Endothelial cell of umbilical vein (primary cell): Measurements from ENCODE around the gene RASSF5. TPM values are rescaled to one million over a fixed set of nuclear protein-coding genes. Genes with fewer than 3 reads are reported as not detected.
A peak's percentile ranks its signal among the peaks of the same experiment; 100 is the strongest.

Experiments used
- BruUV-seq: library from RNA; stranded (reverse); fragments of 400-500 nt; replicated peaks from 2 replicates; lab custom pipeline; 2021; lab: Mats Ljungman, UMichigan
- CTCF ChIA-PET: fragments of 300-600, 350-600 bp; sonication (Branson Sonifier 250); formaldehyde crosslinking; loops from one replicate; lab custom pipeline; 2021; ENCODE audit warnings: antibody characterized with exemption, inconsistent platforms; lab: Charles Lee
- POLR2A ChIA-PET: fragments of 300-600, 350-600 bp; sonication (Branson Sonifier 250); formaldehyde crosslinking; loops from one replicate; lab custom pipeline; 2021; ENCODE audit warnings: antibody characterized with exemption, inconsistent platforms; lab: Charles Lee
- DNase-seq: peaks from one replicate; pipeline ENCODE4 v3.0.0-alpha.2; 2011; ENCODE audit warnings: low read depth, low spot score
- FAIRE-seq: peaks from 2 replicates; lab custom pipeline; 2011; peaks lifted over from hg19 to GRCh38; lab: Jason Lieb, UNC
- H2AFZ ChIP-seq: 2 replicates; pipeline ENCODE4 v1.6.0; 2012; ENCODE audit warnings: low read depth, low read length, control low read depth, inconsistent platforms
- H3K27ac ChIP-seq: 2 replicates; pipeline ENCODE4 v1.5.1; 2011; ENCODE audit warnings: low read depth, mild to moderate bottlenecking, control low read depth, low read length, moderate library complexity; ENCODE audit not compliant: insufficient read depth
- H3K27me3 ChIP-seq, 2 experiments: 2 replicates each; pipeline versions ENCODE4 v1.6.0 to v1.6.1; 2011; ENCODE audit warnings: low read length in 2 of 2, mixed read lengths in 1 of 2; ENCODE audit not compliant: control insufficient read depth in 2 of 2, insufficient read depth in 2 of 2
- H3K36me3 ChIP-seq, 2 experiments: 2 replicates in 1 of 2; 3 replicates in 1 of 2; pipeline ENCODE4 v1.5.1; 2011; ENCODE audit warnings: low read length in 2 of 2, mild to moderate bottlenecking in 1 of 2, moderate library complexity in 1 of 2; ENCODE audit not compliant: control insufficient read depth in 2 of 2, insufficient read depth in 2 of 2; ENCODE audit errors: extremely low read depth in 1 of 2
- H3K4me1 ChIP-seq: 3 replicates; pipeline ENCODE4 v1.5.1; 2011; ENCODE audit warnings: mild to moderate bottlenecking, low read length; ENCODE audit not compliant: control insufficient read depth, insufficient read depth; ENCODE audit errors: extremely low read depth
- H3K4me2 ChIP-seq: 2 replicates; pipeline ENCODE4 v1.6.1; 2011; ENCODE audit warnings: low read length, control low read depth, mixed read lengths; ENCODE audit not compliant: insufficient read depth
- H3K4me3 ChIP-seq, 3 experiments: fragments of 200-600 bp in 1 of 3; sonication (generic), shearing (Covaris generic) in 1 of 3; replicated peaks in 1 of 3; 2 replicates each; pipeline ENCODE4 v1.5.1; 2011 to 2016; ENCODE audit warnings: control low read depth in 3 of 3, low read length in 3 of 3, mild to moderate bottlenecking in 2 of 3, inconsistent platforms in 1 of 3, low read depth in 1 of 3, moderate library complexity in 1 of 3; ENCODE audit not compliant: insufficient read depth in 1 of 3
- H3K79me2 ChIP-seq: 2 replicates; pipeline ENCODE4 v1.6.0; 2012; ENCODE audit warnings: low read length, inconsistent platforms; ENCODE audit not compliant: control insufficient read depth, insufficient read depth
- H3K9ac ChIP-seq: replicated peaks from 2 replicates; pipeline ENCODE3; 2011; ENCODE audit warnings: low read length, control low read depth; ENCODE audit not compliant: insufficient read depth; ENCODE audit errors: extremely low read depth
- H3K9me1 ChIP-seq: replicated peaks from 3 replicates; pipeline ENCODE4 v1.6.0; 2011; ENCODE audit warnings: mild to moderate bottlenecking, low read length; ENCODE audit not compliant: control insufficient read depth, insufficient read depth; ENCODE audit errors: extremely low read depth
- H3K9me3 ChIP-seq: replicated peaks from 2 replicates; pipeline ENCODE4 v1.5.1; 2012; ENCODE audit warnings: low read length, inconsistent platforms; ENCODE audit not compliant: control insufficient read depth, insufficient read depth
- H4K20me1 ChIP-seq: replicated peaks from 2 replicates; pipeline ENCODE3; 2011; ENCODE audit warnings: mild to moderate bottlenecking, low read length; ENCODE audit not compliant: control insufficient read depth, insufficient read depth; ENCODE audit errors: extremely low read depth
- CTCF ChIP-seq, 2 donors: IDR thresholded peaks; 1 replicate in 1 of 2; 2 replicates in 1 of 2; pipeline ENCODE4 v1.5.1; 2011; ENCODE audit warnings: low read length in 2 of 2, mild to moderate bottlenecking in 2 of 2, moderate library complexity in 2 of 2, control low read depth in 1 of 2, inconsistent platforms in 1 of 2, low read depth in 1 of 2; ENCODE audit not compliant: insufficient read depth in 1 of 2; ENCODE audit errors: extremely low read depth in 1 of 2
- EZH2 ChIP-seq: IDR thresholded peaks from 2 replicates; pipeline ENCODE4 v1.6.1; 2012; ENCODE audit warnings: borderline replicate concordance, low read depth, mild to moderate bottlenecking, moderate library complexity, low read length, inconsistent platforms; ENCODE audit not compliant: severe bottlenecking
- FOS ChIP-seq: IDR thresholded peaks from 2 replicates; pipeline ENCODE4 v1.6.1; 2011; ENCODE audit warnings: mild to moderate bottlenecking, low read length, moderate library complexity, borderline replicate concordance; ENCODE audit not compliant: insufficient read depth
- GATA2 ChIP-seq: IDR thresholded peaks from 2 replicates; pipeline ENCODE4 v1.7.0; 2011; ENCODE audit warnings: low read depth, mild to moderate bottlenecking, moderate library complexity, mixed read lengths, low read length; ENCODE audit not compliant: insufficient read length, insufficient read depth
- JUN ChIP-seq: IDR thresholded peaks from 2 replicates; pipeline ENCODE4 v1.6.1; 2011; ENCODE audit warnings: borderline replicate concordance, low read depth; ENCODE audit not compliant: insufficient read length, insufficient read depth
- MYC ChIP-seq: IDR thresholded peaks from one replicate; pipeline ENCODE4 v1.6.1; 2011; ENCODE audit warnings: mild to moderate bottlenecking, low read depth, low read length
- POLR2A ChIP-seq: IDR thresholded peaks from 2 replicates; pipeline ENCODE4 v1.6.1; 2012; ENCODE audit warnings: low read depth, mild to moderate bottlenecking, control low read depth, low read length
- POLR2AphosphoS5 ChIP-seq: IDR thresholded peaks from 2 replicates; pipeline ENCODE4 v1.6.1; 2012; ENCODE audit warnings: low read depth, mild to moderate bottlenecking, control low read depth, low read length, moderate library complexity; ENCODE audit not compliant: insufficient read depth
- dilution Hi-C: fragments of 300-500 bp; cut with MboI; formaldehyde crosslinking; loops from one replicate; pipeline ENCODE4 v1.15.0; 2019; ENCODE audit warnings: low sequenced_read_pairs; ENCODE audit not compliant: extremely low pct_ligation_motif_present
- intact Hi-C: fragments of 100-400 bp; cut with micrococcal nuclease; formaldehyde crosslinking; loops from one replicate; pipeline ENCODE4 v1.10.0; 2022
- polyA plus RNA-seq, 4 experiments: library from polyadenylated mRNA; depleted of rRNA in 3 of 4; stranded (reverse) in 3 of 4; unstranded in 1 of 4; fragments of >200 nt; gene quantifications; 2 replicates each; pipeline versions ENCODE4 v1.2.1 to v1.2.3, GENCODE V29; 2011 to 2012; ENCODE audit warnings: missing spikeins in 1 of 4
- total RNA-seq: library from RNA; stranded (reverse); gene quantifications from 2 replicates; pipeline ENCODE4 v1.2.3, GENCODE V29; 2021
- TF ChIP-seq, protein P1 (sequence below): IDR thresholded peaks from 2 replicates; pipeline ENCODE4 v1.6.1; 2011; ENCODE audit not compliant: insufficient read depth, insufficient read length

The RASSF5 gene
- total and polyA plus RNA-seq, 2 donors (not counting 3 experiments of a cell fraction or from before 2014, with no cell fraction given), result 0.23 to 0.60 TPM

GRCh38 chr1:206469933-206470691, 37.2 kb upstream of the RASSF5 start, which contains the start of gene IKBKE:
Gene IKBKE, plus strand, starts transcription at chr1:206470476. Its CDS starts 2,752 bp downstream, at chr1:206473228.
- Histone ChIP-seq H2AFZ (peak within 1 kb of the TSS; percentile 72), H3K9me3 (no peaks in the 10 kb centered on the region), H3K27me3 (peaks cover 0 to 1% of the 10 kb centered on the region in 2 experiments), H4K20me1 (no peaks in the 10 kb centered on the region), H3K36me3 (peaks cover 0 to 3% of the 10 kb centered on the region in 2 experiments), H3K4me2 (peak within 1 kb of the TSS; percentile 55), H3K4me1 (peaks cover 27% of the 10 kb centered on the region), H3K27ac (peak within 1 kb of the TSS; percentile 58), H3K4me3 (peak within 1 kb of the TSS; percentile 7 to 50 (median 47)), H3K9ac (peak within 1 kb of the TSS; percentile 48), H3K79me2 (no peaks in the 10 kb centered on the region), H3K9me1 (no peaks in the 10 kb centered on the region)
- intact Hi-C loops (no loop called here), dilution Hi-C loops (no loop called here)
- POLR2A ChIA-PET, result no interaction called here
- CTCF ChIA-PET, result interaction anchor here (0.6 to 5.0 kb wide), 10 partner anchors 9 to 885 kb away, joined by 3 to 56 read pairs (median 5); no protein-coding TSS in a partner anchor
- DNase-seq (peak; percentile 62), FAIRE-seq (no peak)
- no peak for TF ChIP-seq JUN
- TF ChIP-seq GATA2, result no peak
- TF ChIP-seq, protein P1, sequence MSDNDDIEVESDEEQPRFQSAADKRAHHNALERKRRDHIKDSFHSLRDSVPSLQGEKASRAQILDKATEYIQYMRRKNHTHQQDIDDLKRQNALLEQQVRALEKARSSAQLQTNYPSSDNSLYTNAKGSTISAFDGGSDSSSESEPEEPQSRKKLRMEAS, result no peak
- TF ChIP-seq MYC, result no peak
- TF ChIP-seq POLR2A, result peak; percentile 38
- peak; percentile 37 for TF ChIP-seq POLR2AphosphoS5
- no peak for TF ChIP-seq EZH2
- TF ChIP-seq FOS, result no peak
- TF ChIP-seq CTCF (IDR thresholded peaks at IDR 0.05; ENCODE audit: extremely low read depth in 1 of 2, insufficient read depth in 1 of 2, low read depth in 1 of 2, low read length in 2 of 2), result peak; percentile 4 to 36
- BruUV-seq, result no TSS peak
